ENCODE data around the gene THUMPD2.

Gene THUMPD2

GRCh38 chr2:39762448-39762847 is 16.6 kb downstream of the THUMPD2 start:
- TF ChIP-seq CTCF (IDR thresholded peaks at IDR 0.05; ENCODE audit: extremely low read depth, insufficient read depth, missing control alignments), result no peak
- in situ Hi-C loops (cut with MboI; ENCODE audit: low pct_unique_long_range_greater_than_20kb, low sequenced_read_pairs, unreplicated experiment), result no loop called here

GRCh38 chr2:39757156-39757555 is 21.9 kb downstream of the THUMPD2 start:
- TF ChIP-seq CTCF (IDR thresholded peaks at IDR 0.05; ENCODE audit: extremely low read depth, insufficient read depth, missing control alignments), result no peak
- no peak for DNase-seq (ENCODE audit: low spot score)
- in situ Hi-C loops (cut with MboI; ENCODE audit: low pct_unique_long_range_greater_than_20kb, low sequenced_read_pairs, unreplicated experiment), result no loop called here

More at GRCh38 chr2:39762448-39762847, 16.6 kb downstream of the THUMPD2 start:
- no peak for DNase-seq (ENCODE audit: low spot score)

- no peak for TF ChIP-seq CTCF (IDR thresholded peaks at IDR 0.05; ENCODE audit: extremely low read depth, insufficient read depth, missing control alignments)
- in situ Hi-C loops (cut with MboI; ENCODE audit: low pct_unique_long_range_greater_than_20kb, low sequenced_read_pairs, unreplicated experiment), result no loop called here
- DNase-seq (ENCODE audit: low spot score), result no peak
These were observed 23.6 kb downstream of the THUMPD2 start for GRCh38 chr2:39755466-39755865.

DNA sequence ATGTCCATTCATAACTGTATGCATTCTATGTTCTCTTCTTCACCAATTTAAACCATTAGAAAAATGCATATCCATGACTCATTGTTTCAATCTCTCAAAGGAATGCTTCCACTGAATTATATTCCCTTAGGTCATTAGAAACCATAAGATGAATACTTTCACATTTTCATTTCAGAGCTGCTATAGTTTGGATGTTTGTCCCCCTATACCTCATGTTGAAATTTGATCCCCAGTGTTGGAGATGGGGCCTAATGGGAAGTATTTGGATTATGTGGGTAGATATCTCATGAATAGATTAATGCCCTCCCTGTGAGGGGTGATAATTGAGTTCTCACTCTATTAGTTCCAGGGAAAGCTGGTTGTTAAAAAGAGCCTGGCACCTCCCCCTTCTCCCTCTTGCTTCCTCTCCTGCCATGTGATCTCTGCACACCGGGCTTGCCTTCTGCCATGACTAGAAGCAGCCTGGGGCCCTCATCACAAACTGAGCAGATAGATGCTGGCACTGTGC is 35.7 kb downstream of the THUMPD2 start:
- in situ Hi-C loops (cut with MboI; ENCODE audit: low pct_unique_long_range_greater_than_20kb, low sequenced_read_pairs, unreplicated experiment), result loop anchor here (25.0 kb wide), 1 partner anchor 506 kb away; the partner anchor contains the start of gene CDKL4
- DNase-seq (ENCODE audit: low spot score), result no peak
- TF ChIP-seq CTCF (IDR thresholded peaks at IDR 0.05; ENCODE audit: extremely low read depth, insufficient read depth, missing control alignments), result no peak

DNA sequence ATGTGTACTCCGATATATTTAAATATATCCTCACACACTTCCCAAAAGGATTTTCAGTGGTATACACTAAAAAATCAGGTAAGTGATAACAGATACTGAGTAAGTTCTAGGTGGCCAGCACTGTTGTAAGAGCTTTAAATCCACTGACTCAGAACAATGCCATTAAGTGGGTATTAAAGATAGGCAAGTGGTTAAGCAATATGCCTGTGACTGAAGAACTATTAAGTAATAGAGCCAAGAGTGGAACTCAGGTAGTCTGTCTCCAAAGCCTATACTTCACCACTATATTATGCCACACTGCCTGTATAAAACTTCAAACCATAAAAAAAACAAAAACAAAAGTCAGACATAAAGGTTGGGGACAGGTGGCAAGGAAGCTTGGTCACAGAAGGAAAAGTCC is 37.2 kb downstream of the THUMPD2 start:
- no peak for DNase-seq (ENCODE audit: low spot score)
- in situ Hi-C loops (cut with MboI; ENCODE audit: low pct_unique_long_range_greater_than_20kb, low sequenced_read_pairs, unreplicated experiment), result loop anchor here (25.0 kb wide), 1 partner anchor 505 kb away; the partner anchor contains the start of gene CDKL4
- TF ChIP-seq CTCF (IDR thresholded peaks at IDR 0.05; ENCODE audit: extremely low read depth, insufficient read depth, missing control alignments), result no peak

DNA sequence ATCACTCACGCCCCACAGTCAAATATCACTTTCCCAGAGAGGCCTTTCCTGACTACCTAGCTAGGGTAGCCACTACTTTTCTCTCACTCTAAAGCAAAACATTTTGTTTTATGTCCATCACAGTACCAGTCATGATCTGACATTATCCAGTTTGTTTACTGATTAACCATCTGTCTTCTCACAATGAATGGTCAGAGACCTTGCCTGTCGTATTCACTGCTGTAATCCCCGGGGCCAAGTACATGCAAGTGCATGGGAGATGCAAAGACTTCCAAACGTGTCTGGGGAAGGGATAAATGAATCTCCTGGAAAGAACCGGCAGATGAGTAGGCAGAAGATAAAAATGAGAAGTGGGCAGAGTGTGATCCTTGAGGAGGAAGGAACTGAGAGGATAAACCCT is 39.7 kb downstream of the THUMPD2 start:
- no peak for DNase-seq (ENCODE audit: low spot score)
- in situ Hi-C loops (cut with MboI; ENCODE audit: low pct_unique_long_range_greater_than_20kb, low sequenced_read_pairs, unreplicated experiment), result loop anchor here (10.0 to 25.0 kb wide), 2 partner anchors 355 to 502 kb away; partner anchors contain the start of gene CDKL4
- TF ChIP-seq CTCF (IDR thresholded peaks at IDR 0.05; ENCODE audit: extremely low read depth, insufficient read depth, missing control alignments), result no peak

Data from GM13977 (cell line).